Measurements from ENCODE around the gene ALOX12. TPM values are rescaled to one million over a fixed set of nuclear protein-coding genes. Genes with fewer than 3 reads are reported as not detected.

ALOX12 gene
- total RNA-seq, 4 donors from 2014 or later, result 0.25 TPM; not detected in 3

DNA sequence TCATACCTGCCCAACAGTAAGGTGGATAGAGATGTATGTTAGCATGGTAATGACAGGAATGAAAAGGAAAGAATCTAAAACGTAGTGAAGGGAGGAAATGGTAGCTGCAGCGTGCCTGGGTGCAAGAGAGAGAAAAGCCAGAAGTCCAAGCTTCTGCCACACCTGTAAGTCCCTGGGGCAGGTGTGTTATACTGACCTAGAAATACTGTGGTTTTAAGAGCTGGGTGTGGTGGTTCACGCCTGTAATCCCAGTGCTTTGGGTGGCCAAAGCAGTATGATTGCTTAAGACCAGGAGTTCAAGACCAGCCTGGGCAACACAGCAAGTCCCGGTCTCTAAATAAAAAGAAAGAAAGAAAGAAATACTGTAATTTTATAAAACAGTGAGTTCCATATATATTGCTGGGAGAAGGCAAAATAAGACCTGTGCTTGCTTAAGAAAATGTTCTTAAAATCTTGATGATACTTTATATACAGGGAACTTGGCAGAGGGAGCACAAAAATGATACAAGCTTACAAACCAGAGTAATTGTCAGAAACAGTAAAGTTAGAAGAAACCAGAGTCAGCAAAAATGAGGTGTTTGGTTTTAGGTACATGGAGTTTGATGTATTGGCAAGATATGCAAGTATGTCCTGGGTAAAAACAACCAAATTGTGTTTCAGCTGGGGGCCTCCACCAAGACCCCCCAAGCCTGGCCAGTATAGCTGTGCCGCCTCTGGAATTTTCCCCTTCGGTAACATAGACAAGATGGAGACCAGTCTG, 6.6 kb downstream of the ALOX12 start:
- TF ChIP-seq, protein P1, sequence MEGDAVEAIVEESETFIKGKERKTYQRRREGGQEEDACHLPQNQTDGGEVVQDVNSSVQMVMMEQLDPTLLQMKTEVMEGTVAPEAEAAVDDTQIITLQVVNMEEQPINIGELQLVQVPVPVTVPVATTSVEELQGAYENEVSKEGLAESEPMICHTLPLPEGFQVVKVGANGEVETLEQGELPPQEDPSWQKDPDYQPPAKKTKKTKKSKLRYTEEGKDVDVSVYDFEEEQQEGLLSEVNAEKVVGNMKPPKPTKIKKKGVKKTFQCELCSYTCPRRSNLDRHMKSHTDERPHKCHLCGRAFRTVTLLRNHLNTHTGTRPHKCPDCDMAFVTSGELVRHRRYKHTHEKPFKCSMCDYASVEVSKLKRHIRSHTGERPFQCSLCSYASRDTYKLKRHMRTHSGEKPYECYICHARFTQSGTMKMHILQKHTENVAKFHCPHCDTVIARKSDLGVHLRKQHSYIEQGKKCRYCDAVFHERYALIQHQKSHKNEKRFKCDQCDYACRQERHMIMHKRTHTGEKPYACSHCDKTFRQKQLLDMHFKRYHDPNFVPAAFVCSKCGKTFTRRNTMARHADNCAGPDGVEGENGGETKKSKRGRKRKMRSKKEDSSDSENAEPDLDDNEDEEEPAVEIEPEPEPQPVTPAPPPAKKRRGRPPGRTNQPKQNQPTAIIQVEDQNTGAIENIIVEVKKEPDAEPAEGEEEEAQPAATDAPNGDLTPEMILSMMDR (IDR thresholded peaks at IDR 0.05), result no peak
- no peak for ATAC-seq (ENCODE audit: low FRiP score)
- no peak for DNase-seq (ENCODE audit: low spot score)

DNA sequence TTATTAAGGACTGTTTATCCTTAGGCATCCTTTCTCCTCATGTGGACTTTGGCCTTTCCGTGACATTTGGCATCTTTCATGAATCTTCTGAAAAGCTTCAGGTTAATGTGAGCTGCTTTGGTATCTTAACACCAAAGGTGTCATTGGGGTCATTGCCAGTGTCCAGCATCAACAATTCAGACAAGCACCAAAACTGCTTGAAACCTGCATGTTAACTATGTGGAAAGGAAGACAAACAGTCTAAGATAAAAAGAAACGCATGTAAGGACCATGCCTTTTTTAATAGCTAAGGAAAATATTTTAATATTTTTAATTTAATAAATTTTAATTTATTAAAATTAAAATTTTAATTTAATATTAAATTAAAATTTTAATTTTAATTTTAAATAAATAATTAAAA, 7.9 kb downstream of the ALOX12 start:
- ATAC-seq (ENCODE audit: low FRiP score), result no peak
- TF ChIP-seq, protein P1 (IDR thresholded peaks at IDR 0.05), result no peak

DNA sequence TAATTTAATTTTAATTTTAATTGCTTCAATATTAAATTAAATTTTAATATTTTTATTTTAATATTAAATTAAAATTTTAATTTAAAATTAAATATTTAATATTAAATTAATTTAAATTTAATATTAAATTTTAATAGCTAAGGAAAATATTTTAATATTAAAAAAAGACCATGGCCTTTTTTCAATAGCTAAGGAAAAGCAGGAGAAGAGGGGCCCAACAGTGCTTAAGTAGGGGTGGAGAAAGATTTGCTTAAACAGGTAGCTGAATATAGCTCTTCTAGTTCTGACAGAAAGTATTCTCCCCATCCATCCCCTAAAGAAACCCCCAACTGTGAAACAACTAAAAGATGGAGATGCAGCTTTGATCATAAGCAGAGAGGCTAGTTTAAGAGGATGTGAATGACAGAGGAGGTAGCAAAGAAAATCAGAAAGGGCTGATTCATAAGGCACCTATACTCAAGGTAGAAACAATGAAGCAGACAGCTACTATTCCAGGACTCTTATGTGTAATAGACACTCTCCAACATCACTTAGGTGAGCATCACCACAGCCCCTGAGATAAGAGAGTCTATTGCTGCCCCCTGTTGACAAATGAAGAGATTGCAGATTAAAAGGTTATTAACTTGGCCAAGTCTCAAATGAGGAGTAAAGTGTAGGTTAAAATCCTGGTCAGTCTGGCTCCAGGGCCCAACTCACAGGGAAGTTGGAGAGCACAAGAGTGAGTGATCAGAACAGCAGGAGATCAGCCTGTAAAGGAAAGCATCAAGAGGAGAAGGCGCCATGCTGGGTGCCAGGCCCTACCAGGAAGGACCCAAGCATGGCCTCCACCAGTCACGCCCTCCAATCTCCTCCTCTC, 8.8 kb downstream of the ALOX12 start:
- TF ChIP-seq, protein P1 (IDR thresholded peaks at IDR 0.05), result peak in 1 of 3 donors; percentile 23
- ATAC-seq (ENCODE audit: low FRiP score) (peak; percentile 71), DNase-seq (ENCODE audit: low spot score) (no peak)

More for the DNA sequence above, 7.9 kb downstream of the ALOX12 start:
- DNase-seq (ENCODE audit: low spot score), result no peak

DNA sequence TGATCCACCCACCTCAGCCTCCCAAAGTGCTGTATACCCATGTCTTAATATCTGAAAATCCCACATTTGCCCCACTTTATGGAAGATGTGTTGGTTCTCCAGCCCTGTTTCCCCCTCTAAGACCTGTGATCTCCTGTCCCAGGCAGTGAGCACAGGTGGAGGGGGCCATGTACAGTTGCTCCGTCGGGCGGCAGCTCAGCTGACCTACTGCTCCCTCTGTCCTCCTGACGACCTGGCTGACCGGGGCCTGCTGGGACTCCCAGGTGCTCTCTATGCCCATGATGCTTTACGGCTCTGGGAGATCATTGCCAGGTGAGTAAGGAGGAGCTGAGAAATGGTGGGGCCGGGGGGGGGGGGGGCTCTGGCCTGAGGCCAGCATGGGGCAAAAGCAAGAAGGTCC, 9.9 kb downstream of the ALOX12 start:
- no peak for ATAC-seq (ENCODE audit: low FRiP score)
- TF ChIP-seq, protein P1 (IDR thresholded peaks at IDR 0.05), result no peak
- DNase-seq (ENCODE audit: low spot score), result no peak

DNA sequence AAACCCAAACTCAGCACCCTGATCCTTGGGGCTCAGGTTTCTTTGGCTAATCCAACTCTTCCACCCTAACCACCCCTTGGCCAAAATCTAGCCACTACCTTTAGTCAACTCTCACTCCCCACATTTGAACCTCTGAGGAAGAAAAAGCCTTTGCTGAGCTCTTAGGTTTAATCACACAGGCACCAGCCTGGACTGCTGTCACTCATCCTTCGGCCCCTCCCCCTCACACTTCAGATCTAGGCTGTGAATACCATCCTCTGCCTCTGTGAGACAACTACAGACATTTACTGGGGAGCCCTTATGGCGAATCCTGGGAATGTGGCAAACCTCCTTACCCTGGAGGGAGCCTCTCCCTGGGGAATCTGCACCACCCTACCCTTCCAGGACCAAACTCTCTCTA, 11.3 kb downstream of the ALOX12 start:
- ATAC-seq (ENCODE audit: low FRiP score) (no peak), DNase-seq (ENCODE audit: low spot score) (no peak)
- TF ChIP-seq, protein P1 (IDR thresholded peaks at IDR 0.05), result no peak

DNA sequence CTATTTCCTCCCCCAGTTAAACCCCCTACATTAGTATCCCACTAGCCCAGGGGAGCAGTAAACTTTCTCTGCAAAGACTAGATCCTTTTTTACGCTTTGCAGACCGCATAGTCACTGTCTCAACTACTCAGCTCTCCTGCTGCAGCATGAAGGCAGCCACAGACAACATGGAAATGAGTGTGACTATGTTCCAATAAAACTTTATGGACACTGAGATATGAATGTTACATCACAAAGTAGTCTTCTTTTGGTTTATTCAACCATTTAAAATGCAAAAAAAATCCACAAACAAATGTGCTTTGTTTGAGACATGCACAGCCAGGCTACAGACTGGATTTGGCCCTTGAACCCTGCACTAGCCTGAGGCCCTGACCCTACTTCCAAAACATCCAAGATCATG, 14.7 kb downstream of the ALOX12 start:
- ATAC-seq (ENCODE audit: low FRiP score) (no peak), DNase-seq (ENCODE audit: low spot score) (no peak)
- TF ChIP-seq, protein P1 (IDR thresholded peaks at IDR 0.05), result no peak
